GM12878 (cell line): Measurements from ENCODE around the gene PBRM1. TPM values are rescaled to one million over a fixed set of nuclear protein-coding genes. Genes with fewer than 3 reads are reported as not detected.

Experiments
- EED ChIP-seq: sonication (generic); IDR thresholded peaks from 2 replicates; pipeline ENCODE4 v1.6.1; 2016; ENCODE audit warnings: antibody characterized with exemption, low read depth
- EP300 ChIP-seq, 2 experiments: fragments of 150-350 bp in 1 of 2; IDR thresholded peaks; 2 replicates each; pipeline ENCODE4 v1.6.1; 2011 to 2012; ENCODE audit warnings: low read depth in 2 of 2, low read length in 2 of 2, borderline replicate concordance in 1 of 2, improper control_type of control experiment in 1 of 2, inconsistent platforms in 1 of 2; ENCODE audit not compliant: control insufficient read depth in 1 of 2
- FOS ChIP-seq: IDR thresholded peaks from 3 replicates; pipeline ENCODE4 v1.6.1; 2011; ENCODE audit warnings: borderline replicate concordance; ENCODE audit not compliant: insufficient read length; ENCODE audit errors: extremely low read depth
- LARP7 ChIP-seq: fragments of 450-650 bp; IDR thresholded peaks from 2 replicates; pipeline ENCODE4 v1.6.1; 2017; ENCODE audit warnings: mild to moderate bottlenecking
- NFXL1 ChIP-seq: fragments of 450-650 bp; IDR thresholded peaks from 2 replicates; pipeline ENCODE4 v1.6.1; 2017; ENCODE audit warnings: antibody characterized with exemption, mild to moderate bottlenecking, borderline replicate concordance
- NKRF ChIP-seq: fragments of 450-650 bp; conservative IDR thresholded peaks from 2 replicates; pipeline ENCODE4 v1.6.1; 2017; ENCODE audit warnings: mild to moderate bottlenecking, moderate library complexity
- PAX8 ChIP-seq: fragments of 450-650 bp; IDR thresholded peaks from 2 replicates; pipeline ENCODE4 v1.6.1; 2017; ENCODE audit warnings: mild to moderate bottlenecking, moderate library complexity
- PBX3 ChIP-seq: IDR thresholded peaks from 2 replicates; pipeline ENCODE4 v1.6.1; 2011; ENCODE audit warnings: mild to moderate bottlenecking, low read depth, low read length, moderate library complexity; ENCODE audit not compliant: insufficient replicate concordance
- PML ChIP-seq: IDR thresholded peaks from 2 replicates; pipeline ENCODE4 v1.6.1; 2012; ENCODE audit warnings: low read length, inconsistent platforms
- SIX5 ChIP-seq: IDR thresholded peaks from 2 replicates; pipeline ENCODE4 v1.6.1; 2011; ENCODE audit warnings: mild to moderate bottlenecking, low read depth, low read length, moderate library complexity; ENCODE audit not compliant: severe bottlenecking
- SMC3 ChIP-seq: IDR thresholded peaks from 2 replicates; pipeline ENCODE4 v1.6.1; 2011; ENCODE audit warnings: low read length, improper control_type of control experiment, borderline replicate concordance
- SP1 ChIP-seq: IDR thresholded peaks from one replicate; pipeline ENCODE4 v1.6.1; 2011; ENCODE audit warnings: low read depth, low read length
- polyA plus RNA-seq, 11 experiments: library from polyadenylated mRNA; depleted of rRNA in 4 of 11; unstranded in 6 of 11; stranded (reverse) in 5 of 11; fragments of >200 nt; fragmentation: Nextera tagmentation in 4 of 11; fragmentation: Illumina TruSeq in 1 of 11; extraction: Ambion mirVana in 4 of 11; extraction: Trizol in 1 of 11; gene quantifications; 1 replicate in 1 of 11; 2 replicates in 10 of 11; pipeline versions ENCODE4 v1.2.1 to v1.2.3, GENCODE V29; 2011 to 2016; ENCODE audit warnings: inconsistent platforms in 2 of 11, missing spikeins in 2 of 11, low read depth in 1 of 11
- total RNA-seq, 4 experiments: library from RNA; depleted of rRNA in 3 of 4; stranded (reverse); fragments of >200 nt in 3 of 4; fragmentation: Illumina TruSeq in 1 of 4; extraction: Trizol in 1 of 4; gene quantifications; 2 replicates each; pipeline versions ENCODE4 v1.2.1 to v1.2.3, GENCODE V29; 2013 to 2021
- TF ChIP-seq, protein P1 (sequence below): fragments of 150-350 bp; IDR thresholded peaks from 2 replicates; pipeline ENCODE4 v1.6.1; 2016; ENCODE audit warnings: low read depth, low read length
- TF ChIP-seq, protein P2 (sequence below): IDR thresholded peaks from 2 replicates; pipeline ENCODE4 v1.6.1; 2012; ENCODE audit warnings: mild to moderate bottlenecking, low read depth, low read length

PBRM1 gene
- total and polyA plus RNA-seq, 10 of the 15 experiments (the other 5 are each of a cell fraction or from before 2014, with no cell fraction given) = 8.9 to 88.9 (median 39.3) TPM

GRCh38 chr3:52696830-52697631 is 11.3 kb upstream of the PBRM1 start (continued):
- no peak for TF ChIP-seq EED
- no peak for TF ChIP-seq SIX5
- no peak for TF ChIP-seq PAX8
- TF ChIP-seq PML = peak; percentile 32; the same call in 1 of the 2 replicates
- TF ChIP-seq PBX3 = peak; percentile 57
- no peak for TF ChIP-seq NKRF
- TF ChIP-seq FOS = no peak
- peak in 1 of 2 experiments; percentile 40; a peak in 1 of 4 replicates for TF ChIP-seq EP300 (IDR thresholded peaks at IDR 0.05; ENCODE audit: borderline replicate concordance in 1 of 2, control insufficient read depth in 1 of 2, low read depth in 2 of 2, low read length in 2 of 2)
- TF ChIP-seq NFXL1 = no peak
- no peak for TF ChIP-seq SP1
- TF ChIP-seq LARP7 = no peak
- no peak for TF ChIP-seq SMC3
- TF ChIP-seq, protein P1, sequence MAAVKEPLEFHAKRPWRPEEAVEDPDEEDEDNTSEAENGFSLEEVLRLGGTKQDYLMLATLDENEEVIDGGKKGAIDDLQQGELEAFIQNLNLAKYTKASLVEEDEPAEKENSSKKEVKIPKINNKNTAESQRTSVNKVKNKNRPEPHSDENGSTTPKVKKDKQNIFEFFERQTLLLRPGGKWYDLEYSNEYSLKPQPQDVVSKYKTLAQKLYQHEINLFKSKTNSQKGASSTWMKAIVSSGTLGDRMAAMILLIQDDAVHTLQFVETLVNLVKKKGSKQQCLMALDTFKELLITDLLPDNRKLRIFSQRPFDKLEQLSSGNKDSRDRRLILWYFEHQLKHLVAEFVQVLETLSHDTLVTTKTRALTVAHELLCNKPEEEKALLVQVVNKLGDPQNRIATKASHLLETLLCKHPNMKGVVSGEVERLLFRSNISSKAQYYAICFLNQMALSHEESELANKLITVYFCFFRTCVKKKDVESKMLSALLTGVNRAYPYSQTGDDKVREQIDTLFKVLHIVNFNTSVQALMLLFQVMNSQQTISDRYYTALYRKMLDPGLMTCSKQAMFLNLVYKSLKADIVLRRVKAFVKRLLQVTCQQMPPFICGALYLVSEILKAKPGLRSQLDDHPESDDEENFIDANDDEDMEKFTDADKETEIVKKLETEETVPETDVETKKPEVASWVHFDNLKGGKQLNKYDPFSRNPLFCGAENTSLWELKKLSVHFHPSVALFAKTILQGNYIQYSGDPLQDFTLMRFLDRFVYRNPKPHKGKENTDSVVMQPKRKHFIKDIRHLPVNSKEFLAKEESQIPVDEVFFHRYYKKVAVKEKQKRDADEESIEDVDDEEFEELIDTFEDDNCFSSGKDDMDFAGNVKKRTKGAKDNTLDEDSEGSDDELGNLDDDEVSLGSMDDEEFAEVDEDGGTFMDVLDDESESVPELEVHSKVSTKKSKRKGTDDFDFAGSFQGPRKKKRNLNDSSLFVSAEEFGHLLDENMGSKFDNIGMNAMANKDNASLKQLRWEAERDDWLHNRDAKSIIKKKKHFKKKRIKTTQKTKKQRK = no peak
- TF ChIP-seq, protein P2, sequence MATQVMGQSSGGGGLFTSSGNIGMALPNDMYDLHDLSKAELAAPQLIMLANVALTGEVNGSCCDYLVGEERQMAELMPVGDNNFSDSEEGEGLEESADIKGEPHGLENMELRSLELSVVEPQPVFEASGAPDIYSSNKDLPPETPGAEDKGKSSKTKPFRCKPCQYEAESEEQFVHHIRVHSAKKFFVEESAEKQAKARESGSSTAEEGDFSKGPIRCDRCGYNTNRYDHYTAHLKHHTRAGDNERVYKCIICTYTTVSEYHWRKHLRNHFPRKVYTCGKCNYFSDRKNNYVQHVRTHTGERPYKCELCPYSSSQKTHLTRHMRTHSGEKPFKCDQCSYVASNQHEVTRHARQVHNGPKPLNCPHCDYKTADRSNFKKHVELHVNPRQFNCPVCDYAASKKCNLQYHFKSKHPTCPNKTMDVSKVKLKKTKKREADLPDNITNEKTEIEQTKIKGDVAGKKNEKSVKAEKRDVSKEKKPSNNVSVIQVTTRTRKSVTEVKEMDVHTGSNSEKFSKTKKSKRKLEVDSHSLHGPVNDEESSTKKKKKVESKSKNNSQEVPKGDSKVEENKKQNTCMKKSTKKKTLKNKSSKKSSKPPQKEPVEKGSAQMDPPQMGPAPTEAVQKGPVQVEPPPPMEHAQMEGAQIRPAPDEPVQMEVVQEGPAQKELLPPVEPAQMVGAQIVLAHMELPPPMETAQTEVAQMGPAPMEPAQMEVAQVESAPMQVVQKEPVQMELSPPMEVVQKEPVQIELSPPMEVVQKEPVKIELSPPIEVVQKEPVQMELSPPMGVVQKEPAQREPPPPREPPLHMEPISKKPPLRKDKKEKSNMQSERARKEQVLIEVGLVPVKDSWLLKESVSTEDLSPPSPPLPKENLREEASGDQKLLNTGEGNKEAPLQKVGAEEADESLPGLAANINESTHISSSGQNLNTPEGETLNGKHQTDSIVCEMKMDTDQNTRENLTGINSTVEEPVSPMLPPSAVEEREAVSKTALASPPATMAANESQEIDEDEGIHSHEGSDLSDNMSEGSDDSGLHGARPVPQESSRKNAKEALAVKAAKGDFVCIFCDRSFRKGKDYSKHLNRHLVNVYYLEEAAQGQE = no peak
